Neuronal stem cell (in vitro differentiated cells): Measurements from ENCODE around the gene GPC1.

Experiments used
- DNase-seq: peaks from one replicate; pipeline ENCODE4 v3.0.0-alpha.2; 2013; ENCODE audit warnings: low spot score
- H2AFZ ChIP-seq: one replicate; pipeline ENCODE4 v1.6.1; 2013; ENCODE audit warnings: mild to moderate bottlenecking, low read length, inconsistent platforms
- H2AK5ac ChIP-seq: 2 replicates; pipeline ENCODE4 v1.6.1; 2013; ENCODE audit warnings: low read depth, mild to moderate bottlenecking, inconsistent platforms, low read length, moderate library complexity, mixed read lengths
- H2BK120ac ChIP-seq: 2 replicates; pipeline ENCODE4 v1.6.1; 2013; ENCODE audit warnings: low read depth, mild to moderate bottlenecking, inconsistent platforms, low read length, moderate library complexity, mixed read lengths
- H2BK12ac ChIP-seq: one replicate; pipeline ENCODE4 v1.6.1; 2013; ENCODE audit warnings: low read length, inconsistent platforms
- H2BK15ac ChIP-seq: 2 replicates; pipeline ENCODE4 v1.6.1; 2013; ENCODE audit warnings: mild to moderate bottlenecking, low read length, inconsistent platforms, mixed read lengths
- H2BK5ac ChIP-seq: one replicate; pipeline ENCODE4 v1.6.1; 2013; ENCODE audit warnings: inconsistent platforms, mild to moderate bottlenecking, low read length, moderate library complexity
- H3K14ac ChIP-seq: one replicate; pipeline ENCODE4 v1.6.1; 2013; ENCODE audit warnings: low read length, inconsistent platforms
- H3K18ac ChIP-seq: 2 replicates; pipeline ENCODE4 v1.6.1; 2013; ENCODE audit warnings: low read length, inconsistent platforms
- H3K23ac ChIP-seq: 2 replicates; pipeline ENCODE4 v1.6.1; 2013; ENCODE audit warnings: low read depth, mild to moderate bottlenecking, mixed read lengths, low read length, inconsistent platforms; ENCODE audit not compliant: poor library complexity
- H3K27ac ChIP-seq: replicated peaks from 3 replicates; pipeline ENCODE4 v1.5.1; 2013; ENCODE audit warnings: low read length, inconsistent platforms
- H3K27me3 ChIP-seq, 3 experiments: 2 replicates each; pipeline ENCODE4 v1.6.1; 2013; ENCODE audit warnings: low read length in 3 of 3, mild to moderate bottlenecking in 2 of 3, inconsistent platforms in 1 of 3, low read depth in 1 of 3, mixed read lengths in 1 of 3, moderate library complexity in 1 of 3; ENCODE audit not compliant: control insufficient read depth in 3 of 3, insufficient read depth in 3 of 3
- H3K36me3 ChIP-seq, 2 donors: replicated peaks in 1 of 2; 2 replicates each; pipeline ENCODE4 v1.6.1; 2013; ENCODE audit warnings: low read length in 2 of 2; ENCODE audit not compliant: control insufficient read depth in 2 of 2, insufficient read depth in 2 of 2
- H3K4ac ChIP-seq: 2 replicates; pipeline ENCODE4 v1.6.1; 2013; ENCODE audit warnings: inconsistent platforms, mild to moderate bottlenecking, low read length, moderate library complexity
- H3K4me1 ChIP-seq, 2 donors: 1 replicate in 1 of 2; 2 replicates in 1 of 2; pipeline ENCODE4 v1.6.1; 2013; ENCODE audit warnings: low read length in 2 of 2, low read depth in 1 of 2; ENCODE audit not compliant: control insufficient read depth in 2 of 2, insufficient read depth in 1 of 2
- H3K4me2 ChIP-seq: one replicate; pipeline ENCODE4 v1.6.1; 2013; ENCODE audit warnings: mild to moderate bottlenecking, low read length, inconsistent platforms; ENCODE audit not compliant: insufficient read depth, poor library complexity, severe bottlenecking
- H3K4me3 ChIP-seq, 2 donors: 2 replicates each; pipeline ENCODE4 v1.5.1; 2013; ENCODE audit warnings: low read length in 2 of 2, mild to moderate bottlenecking in 2 of 2, inconsistent platforms in 1 of 2, moderate library complexity in 1 of 2
- H3K79me1 ChIP-seq: one replicate; pipeline ENCODE4 v1.6.1; 2013; ENCODE audit warnings: low read depth, mild to moderate bottlenecking, inconsistent platforms, low read length, moderate library complexity
- H3K9ac ChIP-seq: one replicate; pipeline ENCODE4 v1.6.1; 2013; ENCODE audit warnings: mild to moderate bottlenecking, low read depth, low read length, inconsistent platforms; ENCODE audit not compliant: poor library complexity
- H3K9me3 ChIP-seq, 2 donors: replicated peaks in 1 of 2; 2 replicates each; pipeline versions ENCODE3 to v1.6.1; 2013; ENCODE audit warnings: low read length in 2 of 2, mild to moderate bottlenecking in 2 of 2, inconsistent platforms in 1 of 2, low read depth in 1 of 2, mixed read lengths in 1 of 2, moderate library complexity in 1 of 2; ENCODE audit not compliant: control insufficient read depth in 2 of 2, insufficient read depth in 1 of 2
- H4K8ac ChIP-seq: one replicate; pipeline ENCODE4 v1.6.1; 2013; ENCODE audit warnings: low read depth, mild to moderate bottlenecking, inconsistent platforms, low read length, moderate library complexity
- H4K91ac ChIP-seq: one replicate; pipeline ENCODE4 v1.6.1; 2013; ENCODE audit warnings: low read length, low read depth, mild to moderate bottlenecking, inconsistent platforms; ENCODE audit not compliant: poor library complexity
- WGBS, 2 donors: extraction: QIAGEN DNeasy Blood & Tissue Kit; methylation state at CpG; one replicate each; pipeline ENCODE4 v1.1.7; 2013; ENCODE audit warnings: missing lambda C conversion rate in 2 of 2, mixed read lengths in 1 of 2; ENCODE audit not compliant: insufficient read length in 2 of 2, insufficient replicate concordance in 1 of 2; ENCODE audit errors: extremely low coverage in 2 of 2; 5-methylcytosine and 5-hydroxymethylcytosine counted together

The GPC1 gene

DNA sequence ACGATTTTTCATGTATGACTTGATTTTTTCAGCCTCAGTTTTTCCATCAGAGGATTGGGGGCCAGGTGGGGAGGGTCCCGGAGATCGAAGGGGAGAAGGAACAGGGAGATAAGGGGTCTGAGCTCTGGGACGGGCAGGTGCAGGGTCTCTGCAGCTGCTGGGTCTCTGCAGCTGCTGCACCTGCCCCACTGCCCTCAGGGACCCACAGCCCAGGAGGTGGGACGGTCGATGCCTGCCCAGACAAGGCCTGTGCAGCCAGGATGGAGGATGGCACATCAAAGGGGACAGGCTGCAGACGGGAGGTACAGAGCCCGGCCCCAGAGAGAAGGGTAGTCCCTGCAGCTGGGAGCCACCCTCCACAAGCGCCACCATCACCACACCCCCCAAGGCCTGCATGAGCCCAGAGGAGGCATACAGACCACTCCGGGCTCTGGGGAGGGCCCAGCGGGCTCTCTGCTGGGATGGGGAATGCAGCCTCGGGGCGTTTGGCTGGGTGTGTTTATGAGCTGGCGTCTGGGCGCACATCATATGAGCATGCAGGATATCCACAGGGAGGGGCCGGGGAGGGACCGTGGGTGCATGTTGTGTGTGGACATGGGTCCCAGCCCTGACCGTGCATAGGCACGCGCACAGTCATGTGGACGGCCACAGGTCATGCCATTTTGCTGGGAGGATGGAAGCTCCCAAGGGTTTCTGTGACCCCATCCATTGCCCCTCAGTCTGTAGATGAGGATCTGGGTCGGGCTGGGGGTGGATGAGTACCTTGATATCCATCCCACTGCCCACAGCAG, 34.9 kb upstream of the GPC1 start:
- no peak overlapping the region for H4K91ac ChIP-seq
- peaks cover 2% of the 10 kb centered on the region for H3K79me1 ChIP-seq
- peak overlapping the region; percentile 16 for H3K9ac ChIP-seq
- H2BK15ac ChIP-seq = peak overlapping the region; percentile 30
- H3K18ac ChIP-seq = peak overlapping the region; percentile 86
- H2AK5ac ChIP-seq = peak overlapping the region; percentile 89
- H3K23ac ChIP-seq = peak overlapping the region; percentile 67
- no peak overlapping the region for H2AFZ ChIP-seq
- no CpG with 5 or more reads among the region's 22 CpGs for WGBS, 2 donors
- H3K4me3 ChIP-seq = no peak overlapping the region
- no peak overlapping the region for H3K4me2 ChIP-seq
- H3K4ac ChIP-seq = no peak overlapping the region
- H2BK5ac ChIP-seq = peak overlapping the region; percentile 62
- H3K36me3 ChIP-seq = no peaks in the 10 kb centered on the region
- no peak overlapping the region for H2BK12ac ChIP-seq
- peaks cover 0 to 10% of the 10 kb centered on the region in 2 donors for H3K4me1 ChIP-seq
- no peak for DNase-seq
- peak overlapping the region; percentile 91 for H3K14ac ChIP-seq
- no peak overlapping the region for H3K27ac ChIP-seq
- H3K9me3 ChIP-seq = no peaks in the 10 kb centered on the region
- no peak overlapping the region for H4K8ac ChIP-seq
- no peak overlapping the region for H2BK120ac ChIP-seq
- H3K27me3 ChIP-seq = peaks cover 0 to 17% (median 0%) of the 10 kb centered on the region in 3 experiments

DNA sequence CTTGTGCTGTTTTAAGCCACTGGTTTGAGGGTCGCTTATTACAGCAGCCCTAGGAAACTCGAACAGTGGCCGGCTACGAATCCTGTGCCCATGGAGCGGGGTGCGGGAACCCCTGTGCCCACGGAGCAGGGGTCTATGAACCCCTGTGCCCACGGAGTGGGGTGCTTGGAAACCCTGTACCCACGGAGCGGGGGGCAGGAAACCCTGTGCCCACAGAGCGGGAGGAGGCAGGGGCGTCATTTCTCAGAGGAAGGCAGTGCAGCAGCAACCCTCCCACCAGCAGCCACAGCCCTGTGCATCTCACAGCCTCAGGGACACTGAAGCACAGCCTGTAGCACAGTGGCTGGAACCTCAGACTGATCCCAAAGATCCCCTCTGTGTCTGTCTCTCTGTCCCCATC, 34.2 kb upstream of the GPC1 start:
- Histone ChIP-seq H3K79me1 (peaks cover 2% of the 10 kb centered on the region), H3K27me3 (peaks cover 0 to 22% (median 0%) of the 10 kb centered on the region in 3 experiments), H3K36me3 (no peaks in the 10 kb centered on the region), H2BK15ac (peak overlapping the region; percentile 30), H3K4me3 (no peak overlapping the region), H3K4me1 (peaks cover 0 to 10% of the 10 kb centered on the region in 2 donors), H3K23ac (peak overlapping the region; percentile 52), H2BK5ac (no peak overlapping the region), H3K9me3 (no peaks in the 10 kb centered on the region), H2AFZ (no peak overlapping the region), H2BK120ac (no peak overlapping the region), H3K4ac (no peak overlapping the region), H3K9ac (peak overlapping the region; percentile 79), H3K18ac (peak overlapping the region; percentile 86), H3K4me2 (no peak overlapping the region), H4K8ac (no peak overlapping the region), H3K14ac (peak overlapping the region; percentile 43), H2AK5ac (peak overlapping the region; percentile 89), H3K27ac (no peak overlapping the region), H4K91ac (no peak overlapping the region), H2BK12ac (no peak overlapping the region)
- no CpG with 5 or more reads among the region's 12 CpGs for WGBS, 2 donors
- no peak for DNase-seq

DNA sequence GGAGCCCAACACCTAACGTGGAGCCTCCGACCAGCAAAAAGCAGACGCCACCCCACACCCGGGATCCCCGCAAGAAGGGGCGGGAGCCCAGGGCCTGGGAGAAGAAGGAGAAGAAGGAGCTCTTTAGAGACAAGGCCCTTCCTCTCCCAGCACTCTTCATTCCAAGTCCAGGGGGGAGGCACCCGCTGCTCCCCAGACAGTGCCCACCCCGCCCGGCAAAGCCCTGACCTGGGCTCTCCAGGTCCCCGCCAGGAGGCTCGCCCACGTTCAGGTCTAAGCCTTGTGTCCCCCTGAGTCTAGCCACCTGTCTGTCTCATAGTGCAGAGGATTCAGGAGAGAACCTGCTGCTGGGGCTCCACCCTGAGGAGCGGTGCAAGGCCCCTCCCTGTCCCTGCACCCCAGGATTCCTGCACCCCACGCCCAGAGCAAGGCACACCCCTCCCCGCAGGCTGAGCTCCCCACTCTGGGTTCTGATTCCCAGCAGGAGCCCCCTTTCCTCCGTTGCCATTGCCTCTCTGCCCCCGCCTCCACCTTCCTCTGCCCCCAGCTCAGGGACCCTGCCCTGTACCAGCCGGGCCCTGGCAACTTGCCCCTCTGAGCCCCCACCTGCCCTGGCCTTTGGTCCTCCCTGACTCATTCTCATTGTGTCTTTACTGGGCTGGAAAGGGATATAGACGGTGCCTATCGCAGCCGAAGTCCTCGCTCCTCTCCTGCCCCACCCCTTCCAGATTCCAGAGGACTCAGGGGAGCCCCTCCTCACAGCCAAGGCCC, 33.5 kb upstream of the GPC1 start:
- Histone ChIP-seq H2BK120ac (peak overlapping the region; percentile 32), H2BK5ac (no peak overlapping the region), H4K8ac (no peak overlapping the region), H3K79me1 (peaks cover 2% of the 10 kb centered on the region), H3K27ac (no peak overlapping the region), H3K18ac (peak overlapping the region; percentile 63), H3K4me2 (no peak overlapping the region), H3K9ac (no peak overlapping the region), H3K4me1 (peaks cover 0 to 10% of the 10 kb centered on the region in 2 donors), H3K14ac (peak overlapping the region; percentile 58), H3K4me3 (no peak overlapping the region), H3K9me3 (no peaks in the 10 kb centered on the region), H3K23ac (peak overlapping the region; percentile 43), H2AK5ac (peak overlapping the region; percentile 89), H2AFZ (no peak overlapping the region), H3K36me3 (no peaks in the 10 kb centered on the region), H2BK15ac (peak overlapping the region; percentile 52), H4K91ac (no peak overlapping the region), H2BK12ac (no peak overlapping the region), H3K4ac (peak overlapping the region; percentile 37), H3K27me3 (peaks cover 0 to 22% (median 0%) of the 10 kb centered on the region in 3 experiments)
- DNase-seq = no peak
- no CpG with 5 or more reads among the region's 22 CpGs for WGBS, 2 donors
